HepG2 (cell line): Measurements from ENCODE around the gene BLOC1S4. TPM values are rescaled to one million over a fixed set of nuclear protein-coding genes. Genes with fewer than 3 reads are reported as not detected.

Experiments
- ARID3A ChIP-seq: IDR thresholded peaks from 2 replicates; pipeline ENCODE4 v1.6.1; 2012; ENCODE audit warnings: low read depth, low read length, improper control_type of control experiment
- CC2D1A ChIP-seq: sonication (generic); formaldehyde crosslinking; IDR thresholded peaks from 2 replicates; pipeline ENCODE4 v1.8.1; 2023; ENCODE audit warnings: mild to moderate bottlenecking, missing genetic modification reagents
- FOXK1 ChIP-seq: sonication (generic); formaldehyde crosslinking; IDR thresholded peaks from 2 replicates; pipeline ENCODE4 v1.4.0; 2020; ENCODE audit warnings: low read depth, missing genetic modification reagents, borderline replicate concordance
- FOXM1 ChIP-seq: sonication (generic); formaldehyde crosslinking; IDR thresholded peaks from 2 replicates; pipeline ENCODE4 v1.5.0; 2020; ENCODE audit warnings: missing genetic modification reagents
- GABPA ChIP-seq, 2 experiments: IDR thresholded peaks; 2 replicates each; pipeline ENCODE4 v1.6.1; 2011 to 2016; ENCODE audit warnings: low read depth in 2 of 2, low read length in 1 of 2, missing biosample characterization in 1 of 2, missing genetic modification characterization in 1 of 2
- HNRNPL ChIP-seq: fragments of 200-400 bp; formaldehyde crosslinking; IDR thresholded peaks from 2 replicates; pipeline ENCODE4 v1.6.1; 2017; ENCODE audit warnings: mild to moderate bottlenecking, low read depth, low read length
- IKZF4 ChIP-seq: sonication (generic); formaldehyde crosslinking; IDR thresholded peaks from 2 replicates; pipeline ENCODE4 v1.5.1; 2020; ENCODE audit warnings: borderline replicate concordance, mild to moderate bottlenecking, low read depth, missing genetic modification reagents; ENCODE audit errors: not compliant biosample characterization
- NR3C1 ChIP-seq: sonication (generic); formaldehyde crosslinking; IDR thresholded peaks from 2 replicates; pipeline ENCODE4 v1.4.0; 2020; ENCODE audit warnings: missing genetic modification reagents
- POLR2AphosphoS5 ChIP-seq: IDR thresholded peaks from 2 replicates; pipeline ENCODE4 v1.6.1; 2012; ENCODE audit warnings: low read depth, low read length
- PRMT3 ChIP-seq: sonication (generic); formaldehyde crosslinking; IDR thresholded peaks from 2 replicates; pipeline ENCODE4 v1.8.1; 2022; ENCODE audit warnings: low read depth, mild to moderate bottlenecking, moderate library complexity, missing genetic modification reagents, borderline replicate concordance
- SP4 ChIP-seq: sonication (generic); formaldehyde crosslinking; IDR thresholded peaks from 2 replicates; pipeline ENCODE4 v1.8.1; 2023; ENCODE audit warnings: mild to moderate bottlenecking, missing genetic modification reagents
- STAG1 ChIP-seq: sonication (generic); formaldehyde crosslinking; IDR thresholded peaks from 2 replicates; pipeline ENCODE4 v1.4.0; 2020; ENCODE audit warnings: missing genetic modification reagents
- TP53 ChIP-seq: sonication (generic); formaldehyde crosslinking; conservative IDR thresholded peaks from 2 replicates; pipeline ENCODE4 v1.4.0; 2020; ENCODE audit warnings: missing genetic modification reagents
- ZBTB25 ChIP-seq: IDR thresholded peaks from 2 replicates; pipeline ENCODE4 v1.6.1; 2018; ENCODE audit warnings: missing genetic modification reagents
- ZC3H13 ChIP-seq: sonication (generic); formaldehyde crosslinking; IDR thresholded peaks from 2 replicates; pipeline ENCODE4 v1.8.1; 2023; ENCODE audit warnings: mild to moderate bottlenecking, missing genetic modification reagents, moderate library complexity
- ZFY ChIP-seq: sonication (generic); formaldehyde crosslinking; IDR thresholded peaks from 2 replicates; pipeline ENCODE4 v1.4.0; 2020; ENCODE audit warnings: missing genetic modification reagents
- ZNF17 ChIP-seq: sonication (generic); formaldehyde crosslinking; IDR thresholded peaks from 2 replicates; pipeline ENCODE4 v1.5.0; 2020; ENCODE audit warnings: mild to moderate bottlenecking, missing genetic modification reagents
- ZNF205 ChIP-seq: IDR thresholded peaks from 2 replicates; pipeline ENCODE4 v1.6.1; 2018; ENCODE audit warnings: missing biosample characterization, missing genetic modification reagents
- ZNF224 ChIP-seq: sonication (generic); formaldehyde crosslinking; IDR thresholded peaks from 2 replicates; pipeline ENCODE4 v1.5.0; 2020; ENCODE audit warnings: mild to moderate bottlenecking, missing genetic modification reagents
- ZNF777 ChIP-seq: sonication (generic); formaldehyde crosslinking; IDR thresholded peaks from 2 replicates; pipeline ENCODE4 v1.4.0; 2020; ENCODE audit warnings: missing genetic modification reagents
- polyA plus RNA-seq, 8 experiments: library from polyadenylated mRNA; depleted of rRNA in 3 of 8; stranded (reverse) in 7 of 8; unstranded in 1 of 8; fragments of >200 nt; fragmentation: Illumina TruSeq in 4 of 8; extraction: Trizol in 4 of 8; gene quantifications; 2 replicates each; pipeline versions ENCODE4 v1.2.1 to v1.2.3, GENCODE V29; 2011 to 2016; ENCODE audit warnings: low read depth in 4 of 8, missing spikeins in 1 of 8, mixed read lengths in 1 of 8; ENCODE audit not compliant: insufficient read depth in 1 of 8
- total RNA-seq, 5 experiments: library from RNA; depleted of rRNA; stranded (reverse); fragments of >200 nt; fragmentation: Illumina TruSeq; extraction: Trizol; gene quantifications; 2 replicates each; pipeline ENCODE4 v1.2.3, GENCODE V29; 2016; ENCODE audit warnings: low read depth in 1 of 5
- TF ChIP-seq, protein P1 (sequence below): sonication (generic); formaldehyde crosslinking; IDR thresholded peaks from 2 replicates; pipeline ENCODE4 v1.9.0; 2021; ENCODE audit warnings: missing genetic modification reagents, mild to moderate bottlenecking, borderline replicate concordance
- TF ChIP-seq, protein P2 (sequence below): sonication (generic); formaldehyde crosslinking; IDR thresholded peaks from 2 replicates; pipeline ENCODE4 v1.4.0; 2020; ENCODE audit warnings: mild to moderate bottlenecking, missing genetic modification reagents
- TF ChIP-seq, protein P3 (sequence below): sonication (generic); formaldehyde crosslinking; IDR thresholded peaks from 2 replicates; pipeline ENCODE4 v1.8.0; 2022; ENCODE audit warnings: missing genetic modification reagents, mild to moderate bottlenecking, moderate library complexity, borderline replicate concordance

The BLOC1S4 gene
- total and polyA plus RNA-seq, 2 of the 13 experiments (the other 11 are each of a cell fraction or from before 2014, with no cell fraction given), result 15.5 to 20.9 TPM

DNA sequence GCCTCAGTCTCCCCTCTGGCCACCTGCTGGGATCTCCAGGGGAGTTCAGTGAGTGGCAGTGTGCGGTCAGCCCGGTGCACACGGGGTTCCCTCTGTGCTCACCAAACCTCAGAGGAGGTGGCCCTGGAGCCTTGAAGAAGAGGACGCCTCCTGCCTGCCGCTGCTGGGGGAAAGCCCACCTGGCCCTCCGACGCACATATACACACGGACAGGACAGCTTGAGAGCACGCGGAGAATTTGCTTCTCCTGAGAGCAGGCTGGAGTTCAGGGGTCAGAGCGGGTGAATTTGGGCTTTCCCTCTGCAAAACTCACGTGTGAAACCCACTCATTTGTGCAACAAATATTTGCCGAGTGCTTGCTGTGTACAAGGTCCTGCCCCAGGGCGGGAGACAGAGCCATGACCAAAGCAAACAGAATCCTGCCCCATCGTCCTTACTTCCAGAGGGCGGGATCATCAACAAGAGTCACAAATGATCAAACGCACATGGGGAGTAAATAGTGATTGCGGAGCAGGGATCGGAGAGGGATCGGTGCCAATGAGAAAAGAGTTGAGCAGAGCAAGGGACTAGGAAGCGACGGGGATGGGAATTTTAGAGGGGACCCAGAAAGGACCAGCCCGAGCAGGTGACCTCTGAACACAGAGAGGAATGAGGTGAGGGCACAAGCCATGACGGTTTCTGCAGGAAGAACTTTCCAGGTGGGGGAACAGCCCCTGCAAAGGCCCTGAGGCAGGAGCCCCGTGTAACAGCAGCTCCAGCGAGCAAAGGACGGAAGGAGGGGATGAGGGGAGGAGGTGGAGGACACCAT, 17.6 kb downstream of the BLOC1S4 start (continued):
- no peak for TF ChIP-seq CC2D1A (CRISPR knock-in tag)
- TF ChIP-seq SP4 (CRISPR knock-in tag), result peak; percentile 66; the same call in 1 of the 2 replicates
- TF ChIP-seq ZNF205 (CRISPR knock-in tag), result peak; percentile 92
- no peak for TF ChIP-seq ZNF17 (CRISPR knock-in tag)
- TF ChIP-seq ZNF777 (CRISPR knock-in tag), result no peak
- peak; percentile 42; the same call in 1 of the 2 replicates for TF ChIP-seq ZFY (CRISPR knock-in tag)
- peak; percentile 79 for TF ChIP-seq ZBTB25
- TF ChIP-seq FOXM1 (CRISPR knock-in tag), result no peak
- TF ChIP-seq, protein P1, sequence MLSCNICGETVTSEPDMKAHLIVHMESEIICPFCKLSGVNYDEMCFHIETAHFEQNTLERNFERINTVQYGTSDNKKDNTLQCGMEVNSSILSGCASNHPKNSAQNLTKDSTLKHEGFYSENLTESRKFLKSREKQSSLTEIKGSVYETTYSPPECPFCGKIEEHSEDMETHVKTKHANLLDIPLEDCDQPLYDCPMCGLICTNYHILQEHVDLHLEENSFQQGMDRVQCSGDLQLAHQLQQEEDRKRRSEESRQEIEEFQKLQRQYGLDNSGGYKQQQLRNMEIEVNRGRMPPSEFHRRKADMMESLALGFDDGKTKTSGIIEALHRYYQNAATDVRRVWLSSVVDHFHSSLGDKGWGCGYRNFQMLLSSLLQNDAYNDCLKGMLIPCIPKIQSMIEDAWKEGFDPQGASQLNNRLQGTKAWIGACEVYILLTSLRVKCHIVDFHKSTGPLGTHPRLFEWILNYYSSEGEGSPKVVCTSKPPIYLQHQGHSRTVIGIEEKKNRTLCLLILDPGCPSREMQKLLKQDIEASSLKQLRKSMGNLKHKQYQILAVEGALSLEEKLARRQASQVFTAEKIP (CRISPR knock-in tag), result no peak
- TF ChIP-seq, protein P2, sequence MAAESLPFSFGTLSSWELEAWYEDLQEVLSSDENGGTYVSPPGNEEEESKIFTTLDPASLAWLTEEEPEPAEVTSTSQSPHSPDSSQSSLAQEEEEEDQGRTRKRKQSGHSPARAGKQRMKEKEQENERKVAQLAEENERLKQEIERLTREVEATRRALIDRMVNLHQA (CRISPR knock-in tag), result no peak
- no peak for TF ChIP-seq PRMT3 (CRISPR knock-in tag)
- TF ChIP-seq POLR2AphosphoS5, result no peak; the same call in 1 of the 2 replicates
- TF ChIP-seq, protein P3, sequence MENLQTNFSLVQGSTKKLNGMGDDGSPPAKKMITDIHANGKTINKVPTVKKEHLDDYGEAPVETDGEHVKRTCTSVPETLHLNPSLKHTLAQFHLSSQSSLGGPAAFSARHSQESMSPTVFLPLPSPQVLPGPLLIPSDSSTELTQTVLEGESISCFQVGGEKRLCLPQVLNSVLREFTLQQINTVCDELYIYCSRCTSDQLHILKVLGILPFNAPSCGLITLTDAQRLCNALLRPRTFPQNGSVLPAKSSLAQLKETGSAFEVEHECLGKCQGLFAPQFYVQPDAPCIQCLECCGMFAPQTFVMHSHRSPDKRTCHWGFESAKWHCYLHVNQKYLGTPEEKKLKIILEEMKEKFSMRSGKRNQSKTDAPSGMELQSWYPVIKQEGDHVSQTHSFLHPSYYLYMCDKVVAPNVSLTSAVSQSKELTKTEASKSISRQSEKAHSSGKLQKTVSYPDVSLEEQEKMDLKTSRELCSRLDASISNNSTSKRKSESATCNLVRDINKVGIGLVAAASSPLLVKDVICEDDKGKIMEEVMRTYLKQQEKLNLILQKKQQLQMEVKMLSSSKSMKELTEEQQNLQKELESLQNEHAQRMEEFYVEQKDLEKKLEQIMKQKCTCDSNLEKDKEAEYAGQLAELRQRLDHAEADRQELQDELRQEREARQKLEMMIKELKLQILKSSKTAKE (CRISPR knock-in tag), result peak; percentile 56; the same call in 1 of the 2 replicates
- 0 out of 2 replicates have a peak, but pooled peaks have one; percentile 9 for TF ChIP-seq ZNF224 (CRISPR knock-in tag)
- TF ChIP-seq ZC3H13 (CRISPR knock-in tag), result peak; percentile 76; the same call in 1 of the 2 replicates
- TF ChIP-seq TP53 (CRISPR knock-in tag), result no peak
- 0 out of 2 replicates have a peak, but pooled peaks have one; percentile 31 for TF ChIP-seq HNRNPL
- TF ChIP-seq FOXK1 (CRISPR knock-in tag), result peak; percentile 79
- TF ChIP-seq NR3C1 (CRISPR knock-in tag), result no peak
- TF ChIP-seq GABPA (IDR thresholded peaks at IDR 0.05; ENCODE audit: low read depth, low read length), result no peak
- peak; percentile 28; the same call in 1 of the 2 replicates for TF ChIP-seq GABPA (CRISPR knock-in tag; IDR thresholded peaks at IDR 0.05; ENCODE audit: low read depth)
- peak; percentile 73; the same call in 1 of the 2 replicates for TF ChIP-seq ARID3A
- no peak for TF ChIP-seq STAG1 (CRISPR knock-in tag)
- TF ChIP-seq IKZF4, result peak; percentile 23
